Measurements from ENCODE around the gene IGBP1.

GRCh38 chrX:70196961-70197720 lies 63.9 kb downstream of the IGBP1 start:
- peak; percentile 60 for TF ChIP-seq CTCF (IDR thresholded peaks at IDR 0.05; ENCODE audit: borderline replicate concordance, extremely low read depth, low read length, poor library complexity, severe bottlenecking)
- TF ChIP-seq EZH2 (IDR thresholded peaks at IDR 0.05; ENCODE audit: borderline replicate concordance, low read depth, low read length, severe bottlenecking), result no peak

All from DND-41 (cell line).